ENCODE results near the gene PEAK3. TPM values are rescaled to one million over a fixed set of nuclear protein-coding genes. Genes with fewer than 3 reads are reported as not detected.

The PEAK3 gene
- polyA plus RNA-seq, 1 of the 3 experiments (the other 2 are of a cell fraction) = not detected

DNA sequence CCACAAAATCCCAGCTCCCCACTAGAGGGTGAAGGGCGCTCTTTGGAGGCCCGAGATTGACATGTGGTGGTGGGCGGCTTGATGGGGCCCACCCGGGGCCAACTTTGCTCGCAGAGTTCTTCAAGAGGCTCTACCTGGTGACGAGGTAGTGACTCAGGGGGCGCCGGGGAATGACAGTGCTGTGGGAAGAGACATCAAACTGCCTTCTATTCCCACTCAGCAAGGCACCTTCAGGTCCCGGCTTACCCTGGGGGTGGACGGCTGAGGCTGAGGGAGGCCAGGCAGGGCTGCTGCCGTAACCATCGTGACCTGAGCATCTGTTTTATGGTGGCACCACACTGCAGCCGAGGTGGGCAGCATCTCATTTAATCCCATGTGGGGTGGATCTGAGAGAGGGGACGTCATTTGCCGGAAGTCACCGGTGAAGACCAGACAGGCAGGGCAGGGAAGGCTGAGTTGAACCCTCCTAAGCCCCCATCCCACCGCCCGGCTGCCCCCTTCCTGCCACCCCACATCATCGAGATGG lies 24.4 kb upstream of the PEAK3 start:
- no peaks in the 10 kb centered on the region for H3K9me3 ChIP-seq
- H3K4me2 ChIP-seq = no peak overlapping the region
- WGBS (ENCODE audit: low lambda C conversion rate) = 76% methylated on average over 17 of the region's 19 CpGs
- DNase-seq = no peak
- no peak overlapping the region for H3K4me3 ChIP-seq (ENCODE audit: low read depth in 2 of 2, low read length in 1 of 2)
- no peak overlapping the region for H3K9ac ChIP-seq
- H3K27me3 ChIP-seq (ENCODE audit: insufficient read depth) = no peaks in the 10 kb centered on the region; the same call in 1 of the 2 replicates
- no peak for TF ChIP-seq RXRA (IDR thresholded peaks at IDR 0.05; ENCODE audit: borderline replicate concordance, low read depth)
- no peak for TF ChIP-seq EZH2phosphoT487 (IDR thresholded peaks at IDR 0.05; ENCODE audit: borderline replicate concordance, low read depth)
- no peak for TF ChIP-seq FOXM1 (IDR thresholded peaks at IDR 0.05; ENCODE audit: low read depth)
- TF ChIP-seq, protein P1, sequence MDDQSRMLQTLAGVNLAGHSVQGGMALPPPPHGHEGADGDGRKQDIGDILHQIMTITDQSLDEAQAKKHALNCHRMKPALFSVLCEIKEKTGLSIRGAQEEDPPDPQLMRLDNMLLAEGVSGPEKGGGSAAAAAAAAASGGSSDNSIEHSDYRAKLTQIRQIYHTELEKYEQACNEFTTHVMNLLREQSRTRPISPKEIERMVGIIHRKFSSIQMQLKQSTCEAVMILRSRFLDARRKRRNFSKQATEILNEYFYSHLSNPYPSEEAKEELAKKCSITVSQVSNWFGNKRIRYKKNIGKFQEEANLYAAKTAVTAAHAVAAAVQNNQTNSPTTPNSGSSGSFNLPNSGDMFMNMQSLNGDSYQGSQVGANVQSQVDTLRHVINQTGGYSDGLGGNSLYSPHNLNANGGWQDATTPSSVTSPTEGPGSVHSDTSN (IDR thresholded peaks at IDR 0.05) = no peak
- TF ChIP-seq NRF1 (IDR thresholded peaks at IDR 0.05; ENCODE audit: low read depth, low read length) = no peak
- TF ChIP-seq ELF1 (IDR thresholded peaks at IDR 0.05) = no peak
- TF ChIP-seq, protein P2, sequence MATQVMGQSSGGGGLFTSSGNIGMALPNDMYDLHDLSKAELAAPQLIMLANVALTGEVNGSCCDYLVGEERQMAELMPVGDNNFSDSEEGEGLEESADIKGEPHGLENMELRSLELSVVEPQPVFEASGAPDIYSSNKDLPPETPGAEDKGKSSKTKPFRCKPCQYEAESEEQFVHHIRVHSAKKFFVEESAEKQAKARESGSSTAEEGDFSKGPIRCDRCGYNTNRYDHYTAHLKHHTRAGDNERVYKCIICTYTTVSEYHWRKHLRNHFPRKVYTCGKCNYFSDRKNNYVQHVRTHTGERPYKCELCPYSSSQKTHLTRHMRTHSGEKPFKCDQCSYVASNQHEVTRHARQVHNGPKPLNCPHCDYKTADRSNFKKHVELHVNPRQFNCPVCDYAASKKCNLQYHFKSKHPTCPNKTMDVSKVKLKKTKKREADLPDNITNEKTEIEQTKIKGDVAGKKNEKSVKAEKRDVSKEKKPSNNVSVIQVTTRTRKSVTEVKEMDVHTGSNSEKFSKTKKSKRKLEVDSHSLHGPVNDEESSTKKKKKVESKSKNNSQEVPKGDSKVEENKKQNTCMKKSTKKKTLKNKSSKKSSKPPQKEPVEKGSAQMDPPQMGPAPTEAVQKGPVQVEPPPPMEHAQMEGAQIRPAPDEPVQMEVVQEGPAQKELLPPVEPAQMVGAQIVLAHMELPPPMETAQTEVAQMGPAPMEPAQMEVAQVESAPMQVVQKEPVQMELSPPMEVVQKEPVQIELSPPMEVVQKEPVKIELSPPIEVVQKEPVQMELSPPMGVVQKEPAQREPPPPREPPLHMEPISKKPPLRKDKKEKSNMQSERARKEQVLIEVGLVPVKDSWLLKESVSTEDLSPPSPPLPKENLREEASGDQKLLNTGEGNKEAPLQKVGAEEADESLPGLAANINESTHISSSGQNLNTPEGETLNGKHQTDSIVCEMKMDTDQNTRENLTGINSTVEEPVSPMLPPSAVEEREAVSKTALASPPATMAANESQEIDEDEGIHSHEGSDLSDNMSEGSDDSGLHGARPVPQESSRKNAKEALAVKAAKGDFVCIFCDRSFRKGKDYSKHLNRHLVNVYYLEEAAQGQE (IDR thresholded peaks at IDR 0.05; ENCODE audit: low read depth, low read length) = no peak
- TF ChIP-seq RAD21 (IDR thresholded peaks at IDR 0.05; ENCODE audit: low read length) = no peak
- TF ChIP-seq NFIC (IDR thresholded peaks at IDR 0.05; ENCODE audit: borderline replicate concordance) = no peak
- TF ChIP-seq SIN3A (IDR thresholded peaks at IDR 0.05; ENCODE audit: borderline replicate concordance, low read depth, low read length) = no peak
- TF ChIP-seq, protein P3, sequence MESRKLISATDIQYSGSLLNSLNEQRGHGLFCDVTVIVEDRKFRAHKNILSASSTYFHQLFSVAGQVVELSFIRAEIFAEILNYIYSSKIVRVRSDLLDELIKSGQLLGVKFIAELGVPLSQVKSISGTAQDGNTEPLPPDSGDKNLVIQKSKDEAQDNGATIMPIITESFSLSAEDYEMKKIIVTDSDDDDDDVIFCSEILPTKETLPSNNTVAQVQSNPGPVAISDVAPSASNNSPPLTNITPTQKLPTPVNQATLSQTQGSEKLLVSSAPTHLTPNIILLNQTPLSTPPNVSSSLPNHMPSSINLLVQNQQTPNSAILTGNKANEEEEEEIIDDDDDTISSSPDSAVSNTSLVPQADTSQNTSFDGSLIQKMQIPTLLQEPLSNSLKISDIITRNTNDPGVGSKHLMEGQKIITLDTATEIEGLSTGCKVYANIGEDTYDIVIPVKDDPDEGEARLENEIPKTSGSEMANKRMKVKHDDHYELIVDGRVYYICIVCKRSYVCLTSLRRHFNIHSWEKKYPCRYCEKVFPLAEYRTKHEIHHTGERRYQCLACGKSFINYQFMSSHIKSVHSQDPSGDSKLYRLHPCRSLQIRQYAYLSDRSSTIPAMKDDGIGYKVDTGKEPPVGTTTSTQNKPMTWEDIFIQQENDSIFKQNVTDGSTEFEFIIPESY (IDR thresholded peaks at IDR 0.05; ENCODE audit: borderline replicate concordance, low read depth) = no peak
- no peak for TF ChIP-seq GABPA (IDR thresholded peaks at IDR 0.05; ENCODE audit: low read depth)
- TF ChIP-seq RFX5 (IDR thresholded peaks at IDR 0.05; ENCODE audit: low read length) = no peak
- no peak for TF ChIP-seq MXI1 (IDR thresholded peaks at IDR 0.05; ENCODE audit: low read depth, low read length)
- TF ChIP-seq TEAD4 (IDR thresholded peaks at IDR 0.05; ENCODE audit: borderline replicate concordance, insufficient read depth) = no peak
- TF ChIP-seq, protein P4, sequence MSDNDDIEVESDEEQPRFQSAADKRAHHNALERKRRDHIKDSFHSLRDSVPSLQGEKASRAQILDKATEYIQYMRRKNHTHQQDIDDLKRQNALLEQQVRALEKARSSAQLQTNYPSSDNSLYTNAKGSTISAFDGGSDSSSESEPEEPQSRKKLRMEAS (IDR thresholded peaks at IDR 0.05; ENCODE audit: low read depth) = no peak
- CTCF ChIA-PET = interaction anchor here (0.9 to 13.0 kb wide), 8 partner anchors 10 to 71 kb away, joined by 3 to 284 read pairs (median 4); partner anchors contain the start of gene PLEKHJ1
- peaks cover 0 to 16% of the 10 kb centered on the region in 2 experiments; a peak in 1 of 4 replicates for H3K4me1 ChIP-seq (ENCODE audit: control insufficient read depth in 1 of 2, insufficient read depth in 2 of 2, low read depth in 1 of 2, low read length in 1 of 2)
- POLR2A ChIA-PET = interaction anchor here (1.3 kb wide), 1 partner anchor 10 kb away, joined by 3 read pairs; no protein-coding TSS in a partner anchor
- H3F3A ChIP-seq (replicated peaks; ENCODE audit: insufficient read depth) = peaks cover 6% of the 10 kb centered on the region
- no peak overlapping the region for H3K27ac ChIP-seq (ENCODE audit: low read depth in 2 of 2, low read length in 1 of 2)
- no peak overlapping the region for H2AFZ ChIP-seq (ENCODE audit: low read depth)
- H4K20me1 ChIP-seq (ENCODE audit: insufficient read depth) = no peaks in the 10 kb centered on the region
- H3K36me3 ChIP-seq (replicated peaks in 1 of 2; ENCODE audit: control insufficient read depth in 1 of 2, insufficient read depth in 2 of 2, low read length in 1 of 2) = no peaks in the 10 kb centered on the region
- no peaks in the 10 kb centered on the region for H3K79me2 ChIP-seq (ENCODE audit: insufficient read depth)
- H3K9me2 ChIP-seq = no peaks in the 10 kb centered on the region

All from SK-N-SH (cell line).